Testis (tissue), 3 donors: Measurements from ENCODE around the gene OLR1. TPM values are rescaled to one million over a fixed set of nuclear protein-coding genes. Genes with fewer than 3 reads are reported as not detected.

Experiments used
- DNase-seq: peaks from one replicate; pipeline ENCODE4 v3.0.0-alpha.2; 2019
- H3K27ac ChIP-seq, 2 donors: fragments of 200-600 bp; sonication (generic); one replicate each; pipeline ENCODE4 v1.5.1; 2019
- H3K27me3 ChIP-seq: fragments of 200-600 bp; sonication (generic); one replicate; pipeline ENCODE4 v1.5.1; 2019
- H3K36me3 ChIP-seq: fragments of 200-600 bp; sonication (generic); one replicate; pipeline ENCODE4 v1.5.1; 2017; ENCODE audit warnings: low read depth; ENCODE audit errors: missing control alignments
- H3K4me1 ChIP-seq: fragments of 200-600 bp; sonication (generic); one replicate; pipeline ENCODE4 v1.5.1; 2019
- H3K4me3 ChIP-seq, 2 donors: fragments of 200-600 bp; sonication (generic); one replicate each; pipeline ENCODE4 v1.5.1; 2017 to 2019
- H3K9me3 ChIP-seq: fragments of 200-600 bp; sonication (generic); one replicate; pipeline ENCODE4 v1.5.1; 2017
- POLR2A ChIP-seq: fragments of 450-650 bp; IDR thresholded peaks from one replicate; pipeline ENCODE4 v1.6.1; 2017; ENCODE audit warnings: antibody characterized with exemption, mild to moderate bottlenecking, moderate library complexity
- WGBS, 2 donors: methylation state at CpG; one replicate each; pipeline ENCODE4 v1.1.5; 2018; 5-methylcytosine and 5-hydroxymethylcytosine counted together
- intact Hi-C: fragments of 100-400 bp; cut with DNase I; formaldehyde crosslinking; loops from one replicate; pipeline ENCODE4 v1.15.1; 2023; ENCODE audit warnings: low total_unique reads
- polyA plus RNA-seq: library from polyadenylated mRNA; stranded (reverse); fragments of 350-450 nt; fragmentation: Illumina TruSeq; extraction: RNeasy Lipid Tissue Mini Kit (QIAGEN cat#74804); gene quantifications from one replicate; pipeline ENCODE4 v1.2.3, GENCODE V29; 2014; ENCODE audit warnings: low read depth, low replicate concordance; ENCODE audit not compliant: insufficient read depth
- total RNA-seq, 2 donors: library from RNA; depleted of rRNA; stranded (reverse); fragments of >200 nt; gene quantifications; one replicate each; pipeline ENCODE4 v1.2.3, GENCODE V29; 2016
- TF ChIP-seq, protein P1 (sequence below), 3 experiments: fragments of 450-650 bp in 2 of 3; fragments of 200-600 bp in 1 of 3; sonication (generic) in 1 of 3; IDR thresholded peaks; one replicate each; pipeline ENCODE4 v1.5.1; 2016 to 2019; ENCODE audit warnings: antibody characterized with exemption in 3 of 3, mild to moderate bottlenecking in 2 of 3, moderate library complexity in 1 of 3

Gene OLR1
- total and polyA plus RNA-seq, 3 donors from 2014 or later: 0.87 to 5.9 (median 2.5) TPM

DNA sequence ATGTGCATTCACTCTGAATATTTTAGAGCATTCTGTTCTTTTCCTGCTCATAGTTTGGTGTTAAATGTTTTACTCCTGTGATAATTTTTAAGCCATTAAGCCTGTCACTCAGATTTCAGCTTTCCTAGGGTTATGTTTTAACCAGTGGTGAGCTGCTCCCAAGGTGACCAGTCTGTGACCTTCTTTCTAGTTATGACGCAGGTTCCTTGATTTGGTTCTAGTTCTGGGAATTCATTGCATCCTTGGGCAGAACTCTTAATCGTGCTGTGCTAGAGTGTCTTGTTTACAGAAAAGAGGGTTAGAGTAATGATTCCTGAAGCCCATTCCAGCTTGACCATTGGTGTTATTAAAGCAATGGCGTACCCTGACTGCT, 42.9 kb upstream of the OLR1 start:
- Histone ChIP-seq H3K9me3 (no peaks in the 10 kb centered on the region), H3K27me3 (no peaks in the 10 kb centered on the region), H3K36me3 (no peaks in the 10 kb centered on the region), H3K4me1 (peaks cover 4% of the 10 kb centered on the region), H3K27ac (peak overlapping the region; percentile 99 to 100), H3K4me3 (peak overlapping the region in 1 of 2 donors; percentile 74)
- intact Hi-C loops: no loop called here
- no peak for TF ChIP-seq POLR2A
- TF ChIP-seq, protein P1, sequence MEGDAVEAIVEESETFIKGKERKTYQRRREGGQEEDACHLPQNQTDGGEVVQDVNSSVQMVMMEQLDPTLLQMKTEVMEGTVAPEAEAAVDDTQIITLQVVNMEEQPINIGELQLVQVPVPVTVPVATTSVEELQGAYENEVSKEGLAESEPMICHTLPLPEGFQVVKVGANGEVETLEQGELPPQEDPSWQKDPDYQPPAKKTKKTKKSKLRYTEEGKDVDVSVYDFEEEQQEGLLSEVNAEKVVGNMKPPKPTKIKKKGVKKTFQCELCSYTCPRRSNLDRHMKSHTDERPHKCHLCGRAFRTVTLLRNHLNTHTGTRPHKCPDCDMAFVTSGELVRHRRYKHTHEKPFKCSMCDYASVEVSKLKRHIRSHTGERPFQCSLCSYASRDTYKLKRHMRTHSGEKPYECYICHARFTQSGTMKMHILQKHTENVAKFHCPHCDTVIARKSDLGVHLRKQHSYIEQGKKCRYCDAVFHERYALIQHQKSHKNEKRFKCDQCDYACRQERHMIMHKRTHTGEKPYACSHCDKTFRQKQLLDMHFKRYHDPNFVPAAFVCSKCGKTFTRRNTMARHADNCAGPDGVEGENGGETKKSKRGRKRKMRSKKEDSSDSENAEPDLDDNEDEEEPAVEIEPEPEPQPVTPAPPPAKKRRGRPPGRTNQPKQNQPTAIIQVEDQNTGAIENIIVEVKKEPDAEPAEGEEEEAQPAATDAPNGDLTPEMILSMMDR (IDR thresholded peaks at IDR 0.05): no peak
- no peak for DNase-seq
- 51 to 75% methylated on average over 3 of the region's 3 CpGs for WGBS, 2 donors

DNA sequence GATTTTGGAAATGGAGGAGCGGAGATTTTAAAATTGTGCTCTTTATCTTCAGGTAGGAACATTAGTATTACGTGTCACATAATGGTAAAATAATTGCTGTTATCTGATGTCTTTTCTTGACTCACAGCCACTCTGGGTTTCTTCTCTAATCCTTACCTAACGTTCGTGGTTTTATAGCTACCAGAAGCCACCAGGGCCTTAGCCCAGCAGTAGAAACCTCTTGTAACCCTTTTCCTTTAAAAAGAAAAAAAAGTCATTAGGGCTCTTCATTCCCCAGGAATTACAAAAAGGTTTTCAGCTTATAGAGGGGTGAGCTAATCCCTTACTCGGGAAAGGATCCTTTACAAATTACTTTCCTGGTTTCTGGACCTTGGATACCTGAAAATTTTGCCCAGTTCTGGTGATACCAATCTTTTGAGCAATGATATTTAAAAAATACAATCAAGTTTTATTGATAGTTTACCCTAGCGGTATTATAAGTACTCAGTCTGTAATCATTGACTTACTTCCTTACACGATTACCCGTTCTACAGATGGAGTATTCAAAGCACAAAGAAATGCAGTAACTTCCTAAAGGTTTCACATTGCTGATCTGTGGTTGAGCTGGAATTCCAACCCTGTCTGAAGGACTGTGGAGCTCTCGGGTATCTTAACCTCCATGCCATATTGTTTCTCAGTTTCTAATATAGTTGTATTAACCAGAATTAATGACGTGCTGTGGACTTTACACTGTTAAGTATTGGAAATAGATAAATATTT, 42.4 kb upstream of the OLR1 start:
- no peaks in the 10 kb centered on the region for H3K36me3 ChIP-seq
- H3K4me1 ChIP-seq: peaks cover 4% of the 10 kb centered on the region
- intact Hi-C loops: no loop called here
- peak overlapping the region; percentile 99 to 100 for H3K27ac ChIP-seq
- H3K27me3 ChIP-seq: no peaks in the 10 kb centered on the region
- WGBS, 2 donors: 21 to 32% methylated on average over 10 of the region's 10 CpGs
- TF ChIP-seq, protein P1 (IDR thresholded peaks at IDR 0.05): no peak
- DNase-seq: no peak
- no peaks in the 10 kb centered on the region for H3K9me3 ChIP-seq
- H3K4me3 ChIP-seq: peak overlapping the region; percentile 74 to 99

DNA sequence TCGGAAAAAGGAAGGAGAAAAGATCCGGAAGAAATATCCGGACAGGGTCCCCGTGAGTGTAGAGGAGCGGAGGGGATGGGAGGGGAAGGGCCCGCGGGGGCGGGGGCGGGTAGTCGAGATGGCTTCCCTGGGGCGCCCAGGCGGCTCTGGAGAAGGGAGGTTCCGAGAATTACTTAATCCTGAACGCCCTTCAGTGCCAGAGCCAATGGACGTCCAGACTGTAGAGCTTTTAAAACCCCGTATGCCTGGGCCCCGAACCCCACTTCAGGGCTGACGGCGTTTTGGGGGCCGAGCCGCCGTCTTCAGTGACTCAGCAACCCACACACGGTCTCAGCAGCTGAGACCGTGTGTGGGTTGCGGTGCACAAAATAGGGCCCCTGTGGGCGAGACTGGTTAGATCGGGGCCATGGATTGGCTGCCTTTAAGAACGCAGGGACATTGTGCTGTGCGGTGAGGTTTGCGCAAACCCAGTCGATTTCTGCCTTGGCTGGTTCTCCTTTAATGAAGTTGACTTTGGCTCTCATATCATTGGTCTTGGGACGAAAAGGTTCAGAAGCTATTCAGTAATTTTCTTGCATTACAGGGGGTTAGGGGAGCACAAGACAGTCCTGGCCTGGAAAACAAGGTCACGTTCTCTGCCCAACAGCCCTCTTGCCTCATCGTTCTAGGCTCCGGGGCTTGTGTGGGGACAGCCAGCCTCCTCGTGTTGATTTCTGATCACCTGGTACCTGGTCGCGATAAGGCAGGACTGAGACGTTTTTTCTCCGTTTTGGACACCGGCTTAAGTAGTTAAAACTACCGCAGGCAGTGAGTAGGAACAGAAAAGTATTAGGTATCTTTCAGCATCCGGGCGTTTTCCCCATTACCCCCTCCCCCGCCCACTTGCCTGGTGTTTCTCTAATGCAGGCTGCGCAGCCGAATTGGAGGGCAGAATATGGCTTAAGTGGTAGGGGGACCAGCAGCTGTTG, 41.5 kb upstream of the OLR1 start:
- Histone ChIP-seq H3K9me3 (no peaks in the 10 kb centered on the region), H3K27me3 (no peaks in the 10 kb centered on the region), H3K4me3 (peak overlapping the region; percentile 74 to 99), H3K4me1 (peaks cover 4% of the 10 kb centered on the region), H3K36me3 (no peaks in the 10 kb centered on the region), H3K27ac (peak overlapping the region; percentile 99 to 100)
- no peak for TF ChIP-seq POLR2A
- TF ChIP-seq, protein P1 (IDR thresholded peaks at IDR 0.05): no peak
- peak; percentile 83 for DNase-seq
- WGBS, 2 donors: 2% methylated on average over 27 to 47 of the region's 47 CpGs
- intact Hi-C loops: no loop called here

DNA sequence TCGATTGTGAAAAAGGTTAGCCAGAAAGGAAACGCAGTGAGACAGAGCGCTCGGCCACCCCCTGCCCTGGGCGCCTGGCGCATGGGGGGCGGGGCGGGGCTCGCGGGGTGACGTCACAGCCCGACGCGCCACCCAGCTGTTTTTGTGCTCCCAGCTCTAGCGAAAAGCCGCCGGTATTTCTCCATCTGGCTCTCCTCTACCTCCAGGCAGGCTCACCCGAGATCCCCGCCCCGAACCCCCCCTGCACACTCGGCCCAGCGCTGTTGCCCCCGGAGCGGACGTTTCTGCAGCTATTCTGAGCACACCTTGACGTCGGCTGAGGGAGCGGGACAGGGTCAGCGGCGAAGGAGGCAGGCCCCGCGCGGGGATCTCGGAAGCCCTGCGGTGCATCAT, 40.8 kb upstream of the OLR1 start, which contains the start of gene GABARAPL1:
Gene GABARAPL1, plus strand, starts transcription at position 139 of the 393 bp plus-strand sequence. Its CDS starts 253 bp downstream, at position 392.
- Histone ChIP-seq H3K4me3 (peak within 1 kb of the TSS; percentile 74 to 99), H3K36me3 (no peaks in the 10 kb centered on the region), H3K27ac (peak within 1 kb of the TSS; percentile 99 to 100), H3K9me3 (no peaks in the 10 kb centered on the region), H3K4me1 (peaks cover 4% of the 10 kb centered on the region), H3K27me3 (no peaks in the 10 kb centered on the region)
- TF ChIP-seq, protein P1 (IDR thresholded peaks at IDR 0.05): no peak
- peak; percentile 53 for TF ChIP-seq POLR2A
- WGBS, 2 donors: 0 to 1% methylated on average over 23 to 35 of the region's 35 CpGs
- intact Hi-C loops: no loop called here
- peak; percentile 91 for DNase-seq
